CD4-positive, alpha-beta T cell treated with Interferon alpha-2 for 1 hour (primary cell): ENCODE data around the gene ZNF138.
A peak's percentile ranks its signal among the peaks of the same experiment; 100 is the strongest.
"Not testable (repeated sequence)": the region's sequence is repeated elsewhere in the genome, so short reads cannot be mapped to it uniquely, and the experiment has no call there.

Source experiments
- DNase-seq, 2 donors: peaks; one replicate each; pipeline ENCODE4 v3.0.0-alpha.2; 2020 to 2022

The ZNF138 gene

DNA sequence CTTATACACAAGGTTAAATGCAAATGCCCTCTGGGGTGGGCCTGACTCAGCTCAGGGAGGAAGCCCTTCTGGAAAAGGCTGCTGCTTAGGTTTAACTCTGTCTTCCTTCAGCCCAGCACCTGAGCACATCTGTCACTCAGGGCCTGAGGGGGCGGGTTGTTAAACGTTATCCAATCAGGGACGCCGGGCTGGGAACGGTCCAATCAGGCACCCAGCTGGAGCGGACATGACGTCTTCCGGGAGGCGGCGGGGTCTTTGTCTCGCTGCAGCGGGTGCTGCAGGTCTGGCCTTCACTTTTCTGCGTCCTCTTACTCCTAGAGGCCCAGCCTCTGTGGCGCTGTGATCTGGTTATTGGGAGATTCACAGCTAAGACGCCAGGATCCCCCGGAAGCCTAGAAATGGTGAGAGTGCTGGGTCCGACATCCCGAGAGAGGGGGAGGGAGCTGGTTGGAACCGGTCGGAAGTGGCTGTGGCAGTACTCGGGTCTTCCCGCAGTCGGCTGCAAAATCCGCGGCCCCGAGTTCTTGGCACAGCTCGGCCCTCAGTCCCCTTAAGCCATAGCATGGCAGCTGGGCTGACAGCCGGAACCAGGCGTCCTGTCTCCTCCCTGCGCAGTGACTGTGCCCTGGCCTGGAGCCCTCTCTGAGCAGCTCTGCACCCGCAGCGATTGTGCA is at the start of gene ZNF138:
TSS of gene ZNF138 (plus strand) at position 258 of the 674 bp plus-strand sequence. CDS start at position 399, 141 bp downstream.
- DNase-seq, result peak; percentile 92 to 95

- DNase-seq, result no peak
Observed at GRCh38 chr7:64744680-64745079, 49.5 kb upstream of the ZNF138 start.

- DNase-seq, result no peak
Observed at GRCh38 chr7:64747802-64748201, 46.4 kb upstream of the ZNF138 start.

- DNase-seq, result no peak
Observed at GRCh38 chr7:64753032-64753431, 41.2 kb upstream of the ZNF138 start.

GRCh38 chr7:64755865-64756264 is 38.4 kb upstream of the ZNF138 start:
- DNase-seq, result no peak

- no peak for DNase-seq
Observed at GRCh38 chr7:64758151-64758550, 36.1 kb upstream of the ZNF138 start.

GRCh38 chr7:64768824-64769223 is 25.4 kb upstream of the ZNF138 start:
- no peak for DNase-seq

DNA sequence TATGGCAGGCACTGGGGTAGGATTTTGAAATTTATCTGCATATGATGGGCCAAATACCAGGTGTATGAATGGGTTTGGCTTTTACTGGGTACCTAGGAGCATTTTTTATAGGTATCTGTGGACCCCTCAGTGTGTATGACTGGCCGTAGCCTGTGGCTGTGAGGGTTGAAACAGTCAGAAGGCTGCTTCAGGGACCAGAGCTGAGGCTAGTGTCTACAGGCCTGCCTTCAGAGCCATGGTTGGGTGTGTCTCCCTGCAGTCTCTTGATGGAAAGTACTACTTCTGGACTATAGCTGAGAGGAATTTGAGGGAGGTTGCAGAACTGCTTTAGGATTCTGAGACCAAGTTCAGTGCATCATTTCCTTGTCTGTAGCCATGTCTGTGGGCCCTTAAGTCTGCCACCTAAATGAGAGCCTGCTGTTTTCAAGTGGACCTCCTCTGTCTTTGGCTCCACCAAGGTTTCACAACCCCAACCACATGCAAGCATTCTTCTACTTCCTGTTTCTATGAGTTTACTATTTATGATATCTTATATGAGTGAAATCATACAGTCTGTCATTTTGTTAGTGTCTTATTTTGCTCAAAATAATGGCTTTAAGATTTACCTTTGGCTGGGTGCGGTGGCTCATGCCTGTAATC is 19.9 kb upstream of the ZNF138 start:
- no peak for DNase-seq

GRCh38 chr7:64775289-64775688 is 18.9 kb upstream of the ZNF138 start:
- DNase-seq, result no peak

DNA sequence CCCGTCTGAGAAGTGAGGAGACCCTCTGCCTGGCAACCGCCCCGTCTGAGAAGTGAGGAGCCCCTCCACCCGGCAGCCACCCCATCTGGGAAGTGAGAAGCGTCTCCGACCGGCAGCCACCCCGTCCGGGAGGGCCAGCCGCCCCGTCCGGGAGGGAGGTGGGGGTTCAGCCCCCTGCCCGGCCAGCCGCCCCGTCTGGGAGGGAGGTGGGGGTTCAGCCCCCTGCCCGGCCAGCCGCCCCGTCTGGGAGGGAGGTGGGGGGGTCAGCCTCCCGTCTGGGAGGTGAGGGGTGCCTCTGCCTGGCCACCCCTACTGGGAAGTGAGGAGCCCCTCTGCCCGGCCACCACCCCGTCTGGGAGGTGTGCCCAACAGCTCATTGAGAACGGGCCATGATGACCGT is 9.4 kb upstream of the ZNF138 start:
- not testable (repeated sequence) for DNase-seq

DNA sequence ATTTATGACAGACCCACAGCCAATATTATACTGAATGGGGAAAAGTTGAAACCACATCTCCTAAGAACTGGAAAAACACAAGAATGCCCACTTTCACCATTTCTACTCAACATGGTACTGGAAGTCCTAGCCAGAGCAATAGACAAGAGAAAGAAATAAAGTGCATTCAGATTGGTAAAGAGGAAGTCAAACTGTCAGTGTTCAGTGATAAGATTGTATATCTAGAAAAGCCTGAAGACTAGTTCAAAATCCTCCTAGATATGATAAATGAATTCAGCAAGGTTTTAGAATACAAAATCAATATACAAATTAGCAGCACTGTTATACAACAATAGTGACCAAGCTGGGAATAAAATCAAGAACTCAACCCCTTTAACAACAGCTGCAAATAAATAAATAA is 6.9 kb upstream of the ZNF138 start:
- DNase-seq, result no peak

DNA sequence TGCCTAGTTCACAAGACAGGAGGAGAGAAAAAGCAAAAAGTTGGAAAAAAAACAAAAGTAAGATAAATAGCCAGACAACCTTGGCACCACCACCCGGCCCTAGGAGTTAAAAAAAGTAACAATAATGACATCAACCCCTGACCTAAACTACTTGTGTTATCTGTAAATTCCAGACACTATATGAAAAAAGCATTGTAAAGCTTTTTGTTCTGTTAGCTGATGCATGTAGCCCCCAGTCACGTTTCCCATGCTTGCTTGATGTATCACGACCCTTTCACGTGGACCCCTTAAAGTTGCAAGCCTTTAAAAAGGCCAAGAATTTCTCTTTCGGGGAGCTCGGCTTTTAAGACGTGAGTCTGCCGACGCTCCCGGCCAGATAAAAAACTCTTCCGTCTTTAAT is 5.0 kb upstream of the ZNF138 start:
- not testable (repeated sequence) for DNase-seq

DNA sequence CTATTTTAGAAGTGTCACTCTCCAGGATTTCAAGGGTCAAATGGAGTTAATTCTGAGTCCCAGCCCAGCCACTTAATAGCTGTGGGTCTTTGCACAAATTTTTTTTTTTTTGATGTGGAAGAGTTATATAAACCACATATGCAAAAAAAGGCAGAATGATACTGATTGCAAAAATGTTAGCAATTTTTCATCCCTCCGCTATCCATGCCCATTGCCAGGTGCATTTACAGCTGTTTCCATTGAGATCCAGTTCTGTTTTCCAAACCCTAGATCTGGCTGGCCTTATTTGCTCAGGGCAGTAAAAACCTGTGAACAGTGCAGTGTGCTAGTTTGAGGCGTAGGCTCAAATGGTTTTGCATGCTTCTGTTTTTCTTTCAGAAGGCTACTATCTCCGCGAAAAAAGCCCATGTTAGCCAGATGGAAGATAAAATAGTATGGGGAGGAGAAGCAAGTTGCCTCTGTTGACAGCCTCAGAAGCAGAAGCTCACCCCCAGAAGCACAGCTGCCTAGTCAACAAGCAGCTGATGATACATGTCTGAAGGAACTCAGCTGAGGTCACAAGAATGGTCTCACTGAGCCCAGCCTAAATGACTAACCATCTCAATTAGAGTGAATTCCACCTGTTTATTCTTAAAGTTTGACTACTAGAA is 997 bp upstream of the ZNF138 start:
- DNase-seq, result no peak

GRCh38 chr7:64795176-64795575 is 948 bp downstream of the ZNF138 start:
- no peak for DNase-seq

- not testable (repeated sequence) for DNase-seq
Observed at GRCh38 chr7:64799169-64799568, 4.9 kb downstream of the ZNF138 start.

DNA sequence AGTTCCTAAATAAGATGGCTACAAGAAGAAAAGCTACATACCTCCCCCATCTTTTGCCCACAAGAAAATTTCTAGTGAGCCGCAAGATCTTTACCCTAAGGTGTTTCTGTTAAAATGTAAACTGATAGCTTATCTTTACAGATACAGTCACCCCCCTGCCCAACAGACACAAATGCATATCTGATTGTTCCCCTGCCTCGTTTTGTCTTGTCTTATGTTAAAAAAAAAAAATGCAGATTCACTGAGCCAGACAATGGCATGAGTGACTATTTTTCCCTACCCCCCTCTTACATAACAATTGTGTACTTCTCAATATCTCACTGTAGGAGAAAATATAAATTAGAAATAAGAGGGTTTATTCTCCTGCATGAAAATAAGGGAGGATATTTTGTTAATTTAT is 8.5 kb downstream of the ZNF138 start:
- DNase-seq, result no peak

DNA sequence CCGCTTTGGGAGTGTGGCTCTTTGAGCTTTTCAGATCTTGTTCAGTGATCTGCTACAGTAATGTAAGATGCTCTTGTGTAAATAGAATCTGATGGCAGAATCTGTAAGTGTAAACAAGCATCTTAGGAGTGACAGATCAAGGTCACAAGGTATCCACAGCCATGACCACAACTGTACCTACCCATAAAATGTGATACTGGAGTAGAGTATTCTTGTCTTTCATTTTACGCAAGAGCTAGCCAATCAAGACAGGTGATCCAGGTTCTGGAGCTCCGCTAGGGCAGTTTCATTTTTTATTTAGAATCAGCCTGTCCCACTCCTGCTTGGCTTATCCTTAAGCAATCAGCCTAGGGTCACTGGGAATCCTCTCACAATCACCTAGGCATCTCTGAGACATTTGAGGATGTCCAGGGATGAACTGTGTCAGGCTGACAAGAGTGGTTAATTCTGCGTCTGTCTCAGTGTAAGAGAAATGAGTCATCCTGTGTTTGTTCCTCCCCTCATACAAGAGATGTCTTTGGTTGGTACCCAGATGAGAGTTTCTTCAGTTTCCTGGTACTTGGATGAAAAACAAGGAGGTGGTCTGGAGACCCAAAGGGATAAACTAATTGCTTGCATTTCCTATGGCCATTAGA is 13.6 kb downstream of the ZNF138 start:
- no peak for DNase-seq

DNA sequence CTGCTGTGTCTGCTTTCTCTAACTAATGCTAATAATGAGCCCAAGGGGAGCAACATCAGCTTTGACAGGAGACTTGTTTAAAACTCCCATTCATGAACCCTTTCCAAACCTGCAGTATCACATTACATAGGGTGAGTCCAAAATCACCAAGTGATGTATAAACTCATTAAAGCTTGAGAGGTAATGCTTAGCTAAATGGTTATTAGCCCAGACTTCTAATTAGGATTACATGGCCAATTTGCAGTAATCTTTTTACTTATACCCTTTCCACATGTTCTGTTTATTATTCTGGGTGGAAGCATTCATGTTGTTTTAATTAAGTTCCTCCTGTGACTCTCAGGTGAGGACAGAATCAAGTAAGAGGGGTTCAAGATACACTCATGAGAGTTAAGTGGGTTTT is 17.5 kb downstream of the ZNF138 start:
- no peak for DNase-seq

DNA sequence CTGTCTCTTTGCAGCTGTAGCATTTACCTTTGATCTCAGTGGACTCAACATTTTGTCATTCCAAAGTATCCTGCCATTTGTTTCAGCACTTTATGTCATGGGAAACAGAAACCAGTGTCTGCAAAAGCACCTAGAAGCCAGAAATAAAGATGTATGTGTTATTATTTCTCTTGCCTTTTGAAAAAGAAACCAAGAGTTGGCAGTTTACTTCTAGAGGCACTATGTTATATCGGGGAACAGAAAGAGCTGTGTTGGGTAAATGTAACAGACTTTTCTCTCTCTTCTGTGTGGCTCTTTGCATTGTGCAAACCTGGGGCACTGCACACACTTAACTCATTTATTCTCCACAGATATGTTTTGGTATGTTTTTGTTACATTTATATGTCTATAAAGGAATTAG is 36.7 kb downstream of the ZNF138 start:
- no peak for DNase-seq

GRCh38 chr7:64832136-64832535 is 37.9 kb downstream of the ZNF138 start:
- DNase-seq, result no peak

- DNase-seq, result no peak
Observed at GRCh38 chr7:64834989-64835388, 40.8 kb downstream of the ZNF138 start.

GRCh38 chr7:64835856-64836255 is 41.6 kb downstream of the ZNF138 start:
- not testable (repeated sequence) for DNase-seq

GRCh38 chr7:64838051-64838450 is 43.8 kb downstream of the ZNF138 start:
- DNase-seq, result not testable (repeated sequence)

DNA sequence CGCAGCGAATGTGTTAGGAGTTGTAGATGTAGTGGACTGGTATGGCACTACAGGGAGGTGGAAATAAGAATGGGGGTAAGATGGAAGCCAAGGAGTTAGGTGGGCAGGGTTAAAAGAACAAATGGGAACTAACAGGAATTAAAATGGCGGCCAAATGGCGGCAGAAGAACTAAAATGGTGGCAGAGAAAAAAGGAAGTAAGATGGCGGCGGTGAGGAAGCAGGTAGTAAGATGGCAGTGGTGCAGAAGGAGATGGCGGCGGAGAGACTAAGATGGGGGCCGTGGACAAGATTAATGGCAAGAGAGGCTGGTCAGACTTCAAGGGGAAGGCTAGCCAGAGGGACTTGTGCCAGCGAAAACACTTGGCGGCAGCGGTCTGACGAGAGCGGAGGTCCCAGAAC is 44.5 kb downstream of the ZNF138 start:
- no peak for DNase-seq
